Esophagus muscularis mucosa (tissue), 4 donors: ENCODE data around the gene WWTR1. TPM values are rescaled to one million over a fixed set of nuclear protein-coding genes. Genes with fewer than 3 reads are reported as not detected.

Experiments
- DNase-seq: peaks from one replicate; pipeline ENCODE4 v3.0.0-alpha.2; 2017; ENCODE audit errors: extremely low spot score
- H3K27ac ChIP-seq, 4 donors: fragments of 200-600 bp; sonication (generic); replicated peaks in 1 of 4; 1 replicate in 3 of 4; 2 replicates in 1 of 4; pipeline ENCODE4 v1.5.1; 2016 to 2019; ENCODE audit warnings: mild to moderate bottlenecking in 1 of 4
- H3K27me3 ChIP-seq, 4 donors: fragments of 200-600 bp; sonication (generic); one replicate each; pipeline versions ENCODE4 v1.5.1 to v1.6.0; 2016 to 2019
- H3K36me3 ChIP-seq, 4 donors: fragments of 200-600 bp; sonication (generic); one replicate each; pipeline ENCODE4 v1.5.1; 2016 to 2019
- H3K4me1 ChIP-seq, 4 donors: fragments of 200-600 bp; sonication (generic); one replicate each; pipeline ENCODE4 v1.5.1; 2016 to 2019
- H3K4me3 ChIP-seq, 4 donors: fragments of 200-600 bp; sonication (generic); 1 replicate in 2 of 4; 2 replicates in 2 of 4; pipeline ENCODE4 v1.5.1; 2016 to 2019; ENCODE audit warnings: mild to moderate bottlenecking in 4 of 4, moderate library complexity in 1 of 4
- H3K9me3 ChIP-seq, 4 donors: fragments of 200-600 bp; sonication (generic); 1 replicate in 3 of 4; 2 replicates in 1 of 4; pipeline ENCODE4 v1.5.1; 2016 to 2019
- CTCF ChIP-seq, 3 experiments: fragments of 200-600 bp in 2 of 3; fragments of 450-650 bp in 1 of 3; sonication (generic) in 2 of 3; IDR thresholded peaks; one replicate each; pipeline ENCODE4 v1.5.1; 2017 to 2019; ENCODE audit warnings: antibody characterized with exemption in 3 of 3, mild to moderate bottlenecking in 2 of 3, moderate library complexity in 1 of 3
- EP300 ChIP-seq: sonication (generic); formaldehyde crosslinking; IDR thresholded peaks from one replicate; pipeline ENCODE4 v1.6.1; 2017; ENCODE audit warnings: antibody characterized with exemption
- POLR2A ChIP-seq: fragments of 450-650 bp; IDR thresholded peaks from one replicate; pipeline ENCODE4 v1.6.1; 2017; ENCODE audit warnings: antibody characterized with exemption, moderate library complexity, mild to moderate bottlenecking, low read depth
- POLR2AphosphoS5 ChIP-seq, 2 donors: sonication (generic); formaldehyde crosslinking; IDR thresholded peaks; one replicate each; pipeline ENCODE4 v1.6.1; 2017; ENCODE audit warnings: antibody characterized with exemption in 2 of 2
- WGBS: methylation state at CpG from one replicate; pipeline ENCODE4 v1.1.5; 2018; 5-methylcytosine and 5-hydroxymethylcytosine counted together
- intact Hi-C: fragments of 100-400 bp; cut with DNase I; formaldehyde crosslinking; loops from one replicate; pipeline ENCODE4 v1.15.1; 2023
- total RNA-seq, 4 donors: library from RNA; depleted of rRNA; stranded (reverse); fragments of >200 nt; gene quantifications; one replicate each; pipeline versions ENCODE4 v1.1.0 to v1.2.1, GENCODE V29; 2016

Gene WWTR1
- total RNA-seq, 4 donors from 2014 or later, result 346 to 535 (median 463) TPM

GRCh38 chr3:149702691-149703441, 45.0 kb upstream of the WWTR1 start:
- TF ChIP-seq POLR2AphosphoS5 (IDR thresholded peaks at IDR 0.05), result no peak
- TF ChIP-seq EP300, result no peak
- TF ChIP-seq POLR2A, result no peak
- TF ChIP-seq CTCF (IDR thresholded peaks at IDR 0.05), result no peak
- Histone ChIP-seq H3K4me3 (no peak overlapping the region), H3K27ac (peak overlapping the region; percentile 25 to 62 (median 46)), H3K4me1 (peaks cover 0 to 7% (median 0%) of the 10 kb centered on the region in 4 donors), H3K27me3 (no peaks in the 10 kb centered on the region), H3K36me3 (no peaks in the 10 kb centered on the region), H3K9me3 (peaks cover 0 to 10% (median 8%) of the 10 kb centered on the region in 4 donors)
- intact Hi-C loops, result no loop called here
- no peak for DNase-seq
- WGBS, result 64% methylated on average over 4 of the region's 4 CpGs

GRCh38 chr3:149701977-149702350, 44.1 kb upstream of the WWTR1 start:
- intact Hi-C loops, result no loop called here

DNA sequence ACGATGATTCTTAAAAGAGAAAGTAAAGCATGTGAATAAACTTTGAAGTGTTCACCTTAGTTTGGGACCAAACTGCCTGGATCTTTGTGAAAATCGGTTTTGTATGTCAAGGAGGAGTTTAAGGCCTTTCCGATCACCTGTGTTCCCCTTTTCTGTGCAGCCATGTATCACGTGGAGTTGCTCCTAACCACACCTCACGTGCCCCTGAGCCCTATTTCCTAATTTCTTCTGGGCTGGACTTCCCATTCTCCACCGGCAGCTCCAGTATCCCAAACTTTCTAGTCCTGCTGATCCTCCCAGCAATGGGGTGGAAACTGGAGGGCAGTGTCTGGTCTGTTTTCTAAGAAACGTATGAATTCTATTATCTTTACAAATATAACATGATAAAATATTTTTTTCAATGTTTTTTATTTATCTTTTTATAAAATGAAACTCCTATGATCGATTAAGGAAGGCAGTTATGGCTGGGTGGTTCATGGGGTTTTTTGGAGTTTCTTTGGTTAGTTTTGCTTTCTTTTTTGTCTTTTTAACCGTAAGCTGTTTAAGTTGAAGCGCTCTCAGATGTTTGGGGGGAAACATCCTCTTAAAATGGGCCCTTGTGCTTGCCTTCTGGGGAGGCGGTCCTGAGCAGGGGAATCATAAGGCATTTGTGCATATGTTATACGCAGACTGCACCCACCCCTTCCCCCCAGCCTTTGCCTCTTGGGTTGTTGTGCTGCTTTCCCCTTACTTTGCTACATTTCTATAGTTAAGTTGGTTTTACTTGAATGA, 43.6 kb upstream of the WWTR1 start:
- WGBS, result 89% methylated on average over 12 of the region's 12 CpGs
- no peaks in the 10 kb centered on the region for H3K27me3 ChIP-seq
- DNase-seq, result no peak
- no peak overlapping the region for H3K4me3 ChIP-seq
- TF ChIP-seq POLR2AphosphoS5 (IDR thresholded peaks at IDR 0.05), result no peak
- TF ChIP-seq CTCF (IDR thresholded peaks at IDR 0.05), result no peak
- no peak for TF ChIP-seq POLR2A
- TF ChIP-seq EP300, result no peak
- H3K9me3 ChIP-seq, result peaks cover 0 to 12% (median 8%) of the 10 kb centered on the region in 4 donors
- peaks cover 0 to 7% (median 0%) of the 10 kb centered on the region in 4 donors for H3K4me1 ChIP-seq
- intact Hi-C loops, result no loop called here
- H3K27ac ChIP-seq, result no peak overlapping the region
- H3K36me3 ChIP-seq, result no peaks in the 10 kb centered on the region

More at GRCh38 chr3:149701977-149702350, 44.1 kb upstream of the WWTR1 start:
- no peak for TF ChIP-seq EP300
- TF ChIP-seq POLR2AphosphoS5 (IDR thresholded peaks at IDR 0.05), result no peak
- no peak for TF ChIP-seq POLR2A
- no peak for TF ChIP-seq CTCF (IDR thresholded peaks at IDR 0.05)
- H3K4me1 ChIP-seq, result peaks cover 0 to 7% (median 0%) of the 10 kb centered on the region in 4 donors
- H3K4me3 ChIP-seq, result no peak overlapping the region
- no peaks in the 10 kb centered on the region for H3K36me3 ChIP-seq
- H3K9me3 ChIP-seq, result peaks cover 0 to 12% (median 8%) of the 10 kb centered on the region in 4 donors
- WGBS, result 68% methylated on average over 1 of the region's 1 CpG
- DNase-seq, result no peak
- H3K27ac ChIP-seq, result no peak overlapping the region
- H3K27me3 ChIP-seq, result no peaks in the 10 kb centered on the region

DNA sequence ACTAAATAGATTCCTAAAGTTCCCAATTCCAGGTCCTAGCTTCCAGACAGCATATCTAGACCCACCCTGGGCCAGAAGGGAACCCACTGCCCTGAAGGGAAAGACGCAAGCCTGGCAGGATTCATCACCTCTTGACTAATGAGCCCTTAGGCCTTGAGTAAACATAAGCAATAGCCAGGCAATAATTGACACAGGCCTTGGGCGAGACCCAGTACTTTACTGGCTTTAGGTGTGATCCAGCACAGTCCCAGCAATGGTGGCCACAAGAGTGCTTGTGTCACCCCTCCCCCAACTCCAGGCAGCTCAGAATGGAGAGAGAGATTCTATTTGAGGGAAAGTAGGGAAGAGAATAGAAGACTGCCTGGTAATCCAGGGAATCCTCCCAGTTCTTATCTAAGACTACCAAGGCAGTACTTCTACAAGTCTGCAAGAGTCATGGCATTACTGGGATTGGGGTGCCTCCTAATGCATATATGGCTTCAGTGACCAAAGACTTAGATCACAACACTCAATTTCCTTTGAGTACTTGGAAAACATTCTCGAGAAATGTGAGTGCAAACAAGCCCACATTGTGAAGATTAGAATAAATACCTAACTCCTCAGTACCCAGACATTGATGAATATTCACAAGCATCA, 30.4 kb upstream of the WWTR1 start:
- WGBS, result 91% methylated on average over 3 of the region's 3 CpGs
- no peaks in the 10 kb centered on the region for H3K36me3 ChIP-seq
- H3K9me3 ChIP-seq, result no peaks in the 10 kb centered on the region
- intact Hi-C loops, result no loop called here
- H3K27ac ChIP-seq, result no peak overlapping the region
- no peaks in the 10 kb centered on the region for H3K4me1 ChIP-seq
- TF ChIP-seq CTCF (IDR thresholded peaks at IDR 0.05) (no peak), EP300 (no peak), POLR2AphosphoS5 (IDR thresholded peaks at IDR 0.05) (no peak), POLR2A (no peak)
- H3K27me3 ChIP-seq, result no peaks in the 10 kb centered on the region
- DNase-seq, result no peak
- no peak overlapping the region for H3K4me3 ChIP-seq
